Activated CD4-positive, alpha-beta T cell treated with anti-CD3 and anti-CD28 coated beads, Interleukin-2, amount 10 ng/mL, durations not matched to agents 7 days and 5 days (primary cell): Measurements from ENCODE around the gene DNAH14. TPM values are rescaled to one million over a fixed set of nuclear protein-coding genes. Genes with fewer than 3 reads are reported as not detected.
"Not testable (repeated sequence)": the region's sequence is repeated elsewhere in the genome, so short reads cannot be mapped to it uniquely, and the experiment has no call there.

Experiments used
- CTCF ChIA-PET: fragments of 350-600 bp; sonication (Branson Sonifier 250); formaldehyde crosslinking; loops from one replicate; lab custom pipeline; 2021; ENCODE audit warnings: antibody characterized with exemption; lab: Charles Lee
- POLR2A ChIA-PET: fragments of 350-600 bp; sonication (Branson Sonifier 250); formaldehyde crosslinking; loops from one replicate; lab custom pipeline; 2021; ENCODE audit warnings: antibody characterized with exemption; lab: Charles Lee
- DNase-seq: peaks from one replicate; pipeline ENCODE4 v3.0.0-alpha.2; 2020
- H3K27ac Mint-ChIP-seq: one replicate; pipeline ENCODE4 v1.8.0; 2021; ENCODE audit warnings: mild to moderate bottlenecking, moderate library complexity, mixed read lengths
- H3K27me3 Mint-ChIP-seq: one replicate; pipeline ENCODE4 v1.8.0; 2021; ENCODE audit warnings: mixed read lengths
- H3K36me3 Mint-ChIP-seq: one replicate; pipeline ENCODE4 v1.8.0; 2021; ENCODE audit warnings: low read depth, mixed read lengths
- H3K4me1 Mint-ChIP-seq: one replicate; pipeline ENCODE4 v1.8.0; 2021; ENCODE audit warnings: mixed read lengths
- H3K4me3 Mint-ChIP-seq: one replicate; pipeline ENCODE4 v1.8.0; 2021; ENCODE audit warnings: mild to moderate bottlenecking, moderate library complexity, mixed read lengths
- H3K9me3 Mint-ChIP-seq: one replicate; pipeline ENCODE4 v1.8.0; 2021; ENCODE audit warnings: mixed read lengths
- total RNA-seq, 2 experiments: library from RNA; stranded (reverse); gene quantifications; one replicate each; pipeline ENCODE4 v1.2.3, GENCODE V29; 2021

The DNAH14 gene
- total RNA-seq, 2 experiments from 2014 or later, result 0.40 to 0.82 TPM

GRCh38 chr1:225211694-225212442 lies 282.4 kb downstream of the DNAH14 start:
- H3K27me3 Mint-ChIP-seq, DNase-seq, H3K27ac Mint-ChIP-seq, H3K4me1 Mint-ChIP-seq, H3K36me3 Mint-ChIP-seq, H3K9me3 Mint-ChIP-seq, CTCF ChIA-PET, POLR2A ChIA-PET, H3K4me3 Mint-ChIP-seq: not testable (repeated sequence)

GRCh38 chr1:225224287-225224686 lies 294.8 kb downstream of the DNAH14 start:
- CTCF ChIA-PET, result no interaction called here
- Mint-ChIP-seq H3K27me3 (no peaks in the 10 kb centered on the region), H3K9me3 (no peaks in the 10 kb centered on the region), H3K36me3 (no peaks in the 10 kb centered on the region), H3K27ac (no peak overlapping the region), H3K4me1 (no peaks in the 10 kb centered on the region), H3K4me3 (no peak overlapping the region)
- POLR2A ChIA-PET, result no interaction called here
- no peak for DNase-seq

GRCh38 chr1:225225681-225226080 lies 296.2 kb downstream of the DNAH14 start:
- H3K9me3 Mint-ChIP-seq, result no peaks in the 10 kb centered on the region
- no peaks in the 10 kb centered on the region for H3K4me1 Mint-ChIP-seq
- H3K27ac Mint-ChIP-seq, result no peak overlapping the region
- ChIA-PET CTCF (no interaction called here), POLR2A (no interaction called here)
- H3K27me3 Mint-ChIP-seq, result no peaks in the 10 kb centered on the region
- H3K4me3 Mint-ChIP-seq, result no peak overlapping the region
- H3K36me3 Mint-ChIP-seq, result no peaks in the 10 kb centered on the region
- DNase-seq, result no peak

GRCh38 chr1:225228871-225229303 lies 299.4 kb downstream of the DNAH14 start:
- Mint-ChIP-seq H3K9me3 (no peaks in the 10 kb centered on the region), H3K4me3 (no peak overlapping the region), H3K27me3 (no peaks in the 10 kb centered on the region), H3K4me1 (no peaks in the 10 kb centered on the region), H3K36me3 (no peaks in the 10 kb centered on the region), H3K27ac (no peak overlapping the region)
- ChIA-PET POLR2A (no interaction called here), CTCF (no interaction called here)
- DNase-seq, result no peak

DNA sequence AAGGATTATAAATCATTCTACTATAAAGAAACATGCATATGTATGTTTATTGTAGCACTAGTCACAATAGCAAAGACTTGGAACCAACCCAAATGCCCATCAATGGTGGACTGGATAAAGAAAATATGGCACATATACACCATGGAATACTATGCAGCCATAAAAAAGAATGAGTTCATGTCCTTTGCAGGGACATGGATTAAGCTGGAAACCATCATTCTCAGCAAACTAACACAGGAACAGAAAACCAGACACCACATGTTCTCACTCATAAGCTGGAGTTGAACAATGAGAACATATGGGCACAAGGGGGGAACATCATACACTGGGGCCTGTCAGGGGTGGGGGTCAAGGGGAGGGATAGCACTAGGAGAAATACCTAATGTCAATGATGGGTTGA lies 300.0 kb downstream of the DNAH14 start:
- H3K36me3 Mint-ChIP-seq, H3K27ac Mint-ChIP-seq, CTCF ChIA-PET, DNase-seq, H3K4me1 Mint-ChIP-seq, H3K9me3 Mint-ChIP-seq, H3K4me3 Mint-ChIP-seq, H3K27me3 Mint-ChIP-seq, POLR2A ChIA-PET: not testable (repeated sequence)

- ChIA-PET POLR2A (no interaction called here), CTCF (interaction anchor here (1.3 kb wide), 1 partner anchor 11 kb away, joined by 3 read pairs; no protein-coding TSS in a partner anchor)
- no peak for DNase-seq
- Mint-ChIP-seq H3K4me1 (no peaks in the 10 kb centered on the region), H3K9me3 (no peaks in the 10 kb centered on the region), H3K4me3 (no peak overlapping the region), H3K27me3 (no peaks in the 10 kb centered on the region), H3K36me3 (no peaks in the 10 kb centered on the region), H3K27ac (no peak overlapping the region)
These were observed 301.0 kb downstream of the DNAH14 start for GRCh38 chr1:225230483-225230882.

GRCh38 chr1:225232930-225233329 lies 303.5 kb downstream of the DNAH14 start:
- POLR2A ChIA-PET, CTCF ChIA-PET, H3K27ac Mint-ChIP-seq: not testable (repeated sequence)

GRCh38 chr1:225242611-225243010 lies 313.1 kb downstream of the DNAH14 start:
- ChIA-PET POLR2A (interaction anchor here (0.7 kb wide), 1 partner anchor 198 kb away, joined by 5 read pairs; no protein-coding TSS in a partner anchor), CTCF (no interaction called here)

More at GRCh38 chr1:225232930-225233329, 303.5 kb downstream of the DNAH14 start:
- not testable (repeated sequence) for H3K27me3 Mint-ChIP-seq, H3K4me1 Mint-ChIP-seq, H3K4me3 Mint-ChIP-seq, H3K9me3 Mint-ChIP-seq, H3K36me3 Mint-ChIP-seq, DNase-seq

GRCh38 chr1:225250432-225250831 lies 321.0 kb downstream of the DNAH14 start:
- Mint-ChIP-seq H3K4me3 (no peak overlapping the region), H3K36me3 (no peaks in the 10 kb centered on the region), H3K4me1 (no peaks in the 10 kb centered on the region)

More at GRCh38 chr1:225242611-225243010, 313.1 kb downstream of the DNAH14 start:
- DNase-seq, result no peak
- Mint-ChIP-seq H3K4me1 (no peaks in the 10 kb centered on the region), H3K27ac (no peak overlapping the region), H3K27me3 (no peaks in the 10 kb centered on the region), H3K4me3 (no peak overlapping the region), H3K36me3 (no peaks in the 10 kb centered on the region), H3K9me3 (no peaks in the 10 kb centered on the region)

GRCh38 chr1:225253173-225253572 lies 323.7 kb downstream of the DNAH14 start:
- no peaks in the 10 kb centered on the region for H3K4me1 Mint-ChIP-seq
- ChIA-PET POLR2A (no interaction called here), CTCF (no interaction called here)
- peaks cover 8% of the 10 kb centered on the region for H3K27me3 Mint-ChIP-seq
- no peak for DNase-seq
- no peaks in the 10 kb centered on the region for H3K9me3 Mint-ChIP-seq
- H3K4me3 Mint-ChIP-seq, result no peak overlapping the region
- no peak overlapping the region for H3K27ac Mint-ChIP-seq
- H3K36me3 Mint-ChIP-seq, result no peaks in the 10 kb centered on the region

More at GRCh38 chr1:225250432-225250831, 321.0 kb downstream of the DNAH14 start:
- ChIA-PET CTCF (interaction anchor here (0.7 kb wide), 2 partner anchors 30 to 51 kb away, joined by 3 to 5 read pairs; no protein-coding TSS in a partner anchor), POLR2A (no interaction called here)
- DNase-seq, result no peak
- Mint-ChIP-seq H3K9me3 (no peaks in the 10 kb centered on the region), H3K27me3 (peaks cover 7% of the 10 kb centered on the region), H3K27ac (no peak overlapping the region)

DNA sequence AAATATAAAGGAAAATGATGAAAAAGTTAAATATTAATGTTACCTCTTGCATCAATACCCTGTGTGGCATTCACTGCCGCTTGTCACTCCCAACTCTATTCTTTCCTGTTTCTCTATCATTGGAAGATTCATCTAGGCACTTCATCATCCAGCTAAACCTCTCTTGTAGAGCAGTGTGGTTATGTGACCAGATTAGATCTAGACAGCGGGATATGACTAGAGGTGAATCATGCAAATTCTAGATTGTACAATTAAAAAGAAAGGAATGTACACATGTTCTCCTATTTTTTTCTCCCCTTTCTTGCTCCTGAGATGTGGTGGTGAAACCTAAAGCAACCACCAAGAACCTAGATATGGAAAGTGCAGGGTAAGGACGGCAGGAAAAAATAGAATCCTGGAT lies 324.3 kb downstream of the DNAH14 start:
- H3K36me3 Mint-ChIP-seq, result no peaks in the 10 kb centered on the region
- no peaks in the 10 kb centered on the region for H3K9me3 Mint-ChIP-seq
- H3K4me3 Mint-ChIP-seq, result no peak overlapping the region

GRCh38 chr1:225254676-225255075 lies 325.2 kb downstream of the DNAH14 start:
- H3K4me1 Mint-ChIP-seq, result no peaks in the 10 kb centered on the region
- H3K36me3 Mint-ChIP-seq, result no peaks in the 10 kb centered on the region
- ChIA-PET POLR2A (no interaction called here), CTCF (no interaction called here)
- H3K27ac Mint-ChIP-seq, result no peak overlapping the region
- H3K9me3 Mint-ChIP-seq, result no peaks in the 10 kb centered on the region
- no peak for DNase-seq
- no peak overlapping the region for H3K4me3 Mint-ChIP-seq
- H3K27me3 Mint-ChIP-seq, result peaks cover 10% of the 10 kb centered on the region

More for the DNA sequence above, 324.3 kb downstream of the DNAH14 start:
- CTCF ChIA-PET, result no interaction called here
- no peak for DNase-seq
- POLR2A ChIA-PET, result no interaction called here
- Mint-ChIP-seq H3K4me1 (no peaks in the 10 kb centered on the region), H3K27me3 (peaks cover 8% of the 10 kb centered on the region), H3K27ac (no peak overlapping the region)

- Mint-ChIP-seq H3K4me1 (no peaks in the 10 kb centered on the region), H3K9me3 (no peaks in the 10 kb centered on the region), H3K36me3 (no peaks in the 10 kb centered on the region), H3K27ac (no peak overlapping the region), H3K4me3 (no peak overlapping the region), H3K27me3 (peaks cover 7% of the 10 kb centered on the region)
- POLR2A ChIA-PET, result no interaction called here
- CTCF ChIA-PET, result interaction anchor here (0.7 kb wide), 1 partner anchor 62 kb away, joined by 4 read pairs; no protein-coding TSS in a partner anchor
- no peak for DNase-seq
These were observed 327.6 kb downstream of the DNAH14 start for GRCh38 chr1:225257081-225257480.
